ENCODE results near the gene TBC1D9. TPM values are rescaled to one million over a fixed set of nuclear protein-coding genes. Genes with fewer than 3 reads are reported as not detected.

TBC1D9 gene
- total and polyA plus RNA-seq, 10 of the 15 experiments (the other 5 are each of a cell fraction or from before 2014, with no cell fraction given), result 0.87 to 14.9 (median 7.1) TPM

GRCh38 chr4:140621161-140621560 lies 135.0 kb downstream of the TBC1D9 start:
- no peak overlapping the region for H3K4me2 ChIP-seq (ENCODE audit: control insufficient read depth, insufficient read depth)
- H3K4me1 ChIP-seq (ENCODE audit: control insufficient read depth, insufficient read depth, low read length), result no peaks in the 10 kb centered on the region
- ChIA-PET CTCF (no interaction called here), SMC1A (ENCODE audit: uncharacterized antibody, unreplicated experiment) (no interaction called here), RAD21 (ENCODE audit: unreplicated experiment) (interaction anchor here (1.1 kb wide), 1 partner anchor 220 kb away, joined by 3 read pairs; no protein-coding TSS in a partner anchor), POLR2A (interaction anchor here (0.6 kb wide), 1 partner anchor 656 kb away, joined by 4 read pairs; no protein-coding TSS in a partner anchor)
- no peak overlapping the region for H3K4me3 ChIP-seq
- WGBS (ENCODE audit: insufficient coverage, insufficient replicate concordance, low lambda C conversion rate, missing lambda C conversion rate), result 92% methylated on average over 3 of the region's 3 CpGs
- TF ChIP-seq MLLT1 (IDR thresholded peaks at IDR 0.05) (no peak), ESRRA (IDR thresholded peaks at IDR 0.05; ENCODE audit: low read length) (no peak), KLF5 (IDR thresholded peaks at IDR 0.05; ENCODE audit: partially characterized antibody) (no peak), ZBTB40 (IDR thresholded peaks at IDR 0.05; ENCODE audit: borderline replicate concordance) (no peak), SUZ12 (IDR thresholded peaks at IDR 0.05; ENCODE audit: unreplicated experiment) (no peak), SMAD5 (IDR thresholded peaks at IDR 0.05; ENCODE audit: low read depth) (no peak), GABPA (IDR thresholded peaks at IDR 0.05; ENCODE audit: low read depth) (no peak), MYC (IDR thresholded peaks at IDR 0.05; ENCODE audit: insufficient read depth, insufficient read length, insufficient replicate concordance, low read length, severe bottlenecking) (no peak), E2F8 (IDR thresholded peaks at IDR 0.05; ENCODE audit: low read depth, partially characterized antibody) (no peak)
- H3K9ac ChIP-seq (ENCODE audit: control insufficient read depth, insufficient read depth, low read length), result no peak overlapping the region
- ATAC-seq (no peak), DNase-seq (ENCODE audit: low read depth, low spot score) (no peak), FAIRE-seq (no peak)
- BruUV-seq (replicated peaks), result no TSS peak
- H3K79me2 ChIP-seq (ENCODE audit: control insufficient read depth, insufficient read depth, low read length), result no peaks in the 10 kb centered on the region
- no peaks in the 10 kb centered on the region for H4K20me1 ChIP-seq (ENCODE audit: control insufficient read depth, insufficient read depth)
- no peaks in the 10 kb centered on the region for H3K27me3 ChIP-seq (replicated peaks in 1 of 2; ENCODE audit: control insufficient read depth in 2 of 2, insufficient read depth in 2 of 2, low read length in 1 of 2)
- H2AFZ ChIP-seq (ENCODE audit: control insufficient read depth, low read depth, low read length), result no peak overlapping the region
- no peaks in the 10 kb centered on the region for H3K9me3 ChIP-seq (replicated peaks; ENCODE audit: control insufficient read depth, insufficient read depth, low read length)
- intact Hi-C loops (cut with micrococcal nuclease; ENCODE audit: unreplicated experiment) (no loop called here), in situ Hi-C loops (cut with MboI) (no loop called here)
- H3K27ac ChIP-seq (ENCODE audit: control insufficient read depth, insufficient read depth), result no peak overlapping the region
- H3K36me3 ChIP-seq (ENCODE audit: control insufficient read depth in 2 of 2, insufficient read depth in 2 of 2, low read length in 1 of 2), result no peaks in the 10 kb centered on the region; a peak in 1 of 4 replicates
